Measurements from ENCODE around the gene ZNF280A.

The ZNF280A gene

DNA sequence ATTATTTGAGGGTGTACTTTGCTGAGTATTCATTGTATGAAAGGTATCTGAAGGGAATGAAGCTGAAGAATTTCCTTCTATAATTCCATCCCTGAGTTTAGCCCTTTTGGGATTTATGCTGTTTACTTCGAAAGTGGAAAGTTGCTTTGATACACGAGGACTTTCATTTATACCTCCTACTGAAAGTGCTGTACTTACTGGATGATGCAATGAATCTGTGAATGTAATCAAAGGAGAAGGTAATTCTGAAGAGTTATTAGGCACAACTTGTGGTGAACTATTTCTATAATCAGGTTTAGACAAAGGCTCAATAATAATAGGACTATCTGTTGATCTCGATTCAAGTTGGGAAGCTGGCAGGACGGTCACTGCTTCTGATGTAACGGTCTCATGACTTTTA lies 31.3 kb downstream of the ZNF280A start:
- DNase-seq (ENCODE audit: low read depth) = no peak
- no peak overlapping the region for H3K4me3 ChIP-seq (ENCODE audit: low read depth, low read length)
- TF ChIP-seq, protein P1, sequence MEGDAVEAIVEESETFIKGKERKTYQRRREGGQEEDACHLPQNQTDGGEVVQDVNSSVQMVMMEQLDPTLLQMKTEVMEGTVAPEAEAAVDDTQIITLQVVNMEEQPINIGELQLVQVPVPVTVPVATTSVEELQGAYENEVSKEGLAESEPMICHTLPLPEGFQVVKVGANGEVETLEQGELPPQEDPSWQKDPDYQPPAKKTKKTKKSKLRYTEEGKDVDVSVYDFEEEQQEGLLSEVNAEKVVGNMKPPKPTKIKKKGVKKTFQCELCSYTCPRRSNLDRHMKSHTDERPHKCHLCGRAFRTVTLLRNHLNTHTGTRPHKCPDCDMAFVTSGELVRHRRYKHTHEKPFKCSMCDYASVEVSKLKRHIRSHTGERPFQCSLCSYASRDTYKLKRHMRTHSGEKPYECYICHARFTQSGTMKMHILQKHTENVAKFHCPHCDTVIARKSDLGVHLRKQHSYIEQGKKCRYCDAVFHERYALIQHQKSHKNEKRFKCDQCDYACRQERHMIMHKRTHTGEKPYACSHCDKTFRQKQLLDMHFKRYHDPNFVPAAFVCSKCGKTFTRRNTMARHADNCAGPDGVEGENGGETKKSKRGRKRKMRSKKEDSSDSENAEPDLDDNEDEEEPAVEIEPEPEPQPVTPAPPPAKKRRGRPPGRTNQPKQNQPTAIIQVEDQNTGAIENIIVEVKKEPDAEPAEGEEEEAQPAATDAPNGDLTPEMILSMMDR (IDR thresholded peaks at IDR 0.05; ENCODE audit: low read depth, low read length, missing control alignments) = no peak

DNA sequence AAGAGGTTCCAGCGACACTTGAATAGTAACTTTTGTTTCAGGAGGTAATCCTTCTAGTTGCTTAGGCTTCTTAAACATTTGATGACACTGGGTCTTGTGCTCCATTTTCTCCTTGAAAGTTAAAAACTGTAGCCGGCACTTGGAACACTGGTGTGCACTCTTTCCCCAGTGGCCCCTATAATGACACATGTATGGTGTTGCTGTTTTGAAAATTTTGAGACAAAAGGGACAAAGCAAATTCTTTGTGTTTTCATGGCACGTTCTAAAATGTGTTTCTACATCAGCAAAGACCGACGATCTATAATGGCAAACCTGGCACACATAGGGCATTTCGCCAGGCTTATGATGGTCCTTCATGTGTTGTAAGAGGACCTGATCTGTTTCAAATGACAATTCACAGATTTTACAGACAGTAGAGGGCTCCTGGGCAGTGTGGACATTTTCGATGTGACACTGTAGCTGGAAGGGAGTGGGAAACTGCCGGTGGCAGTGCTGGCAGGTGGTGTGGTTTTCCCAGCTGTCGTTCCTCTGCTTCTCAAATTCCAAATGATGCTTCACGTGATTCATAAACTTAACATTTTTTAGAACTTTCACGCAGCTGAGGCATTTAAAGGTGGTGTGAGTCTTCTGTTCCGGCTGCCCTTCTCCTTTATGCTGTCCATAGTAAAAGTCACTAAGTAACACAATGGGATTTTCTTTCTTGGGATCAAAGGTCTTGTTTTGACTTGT lies 32.0 kb downstream of the ZNF280A start:
- DNase-seq (ENCODE audit: low read depth) = no peak
- H3K4me3 ChIP-seq (ENCODE audit: low read depth, low read length) = no peak overlapping the region
- TF ChIP-seq, protein P1 (IDR thresholded peaks at IDR 0.05; ENCODE audit: low read depth, low read length, missing control alignments) = no peak

DNA sequence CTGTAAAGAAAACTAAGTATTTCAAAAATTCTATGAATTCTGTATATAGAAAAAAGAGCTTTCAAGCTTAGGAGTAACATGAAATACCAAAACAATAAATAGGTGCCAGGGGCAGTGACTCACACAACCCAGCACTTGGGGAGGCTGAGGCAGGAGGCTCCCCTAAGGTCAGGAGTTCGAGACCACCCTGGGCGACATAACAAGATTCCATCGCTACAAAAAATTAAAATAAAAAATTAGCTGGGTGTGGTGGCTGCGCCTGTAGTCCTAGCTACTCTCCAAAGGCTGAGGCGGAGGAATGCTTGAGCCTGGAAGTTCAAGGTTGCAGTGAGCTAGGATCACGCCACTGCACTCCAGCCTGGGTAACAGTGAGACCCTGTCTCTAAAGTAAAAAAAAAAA lies 33.0 kb downstream of the ZNF280A start:
- no peak for DNase-seq (ENCODE audit: low read depth)
- TF ChIP-seq, protein P1 (IDR thresholded peaks at IDR 0.05; ENCODE audit: low read depth, low read length, missing control alignments) = no peak
- no peak overlapping the region for H3K4me3 ChIP-seq (ENCODE audit: low read depth, low read length)

DNA sequence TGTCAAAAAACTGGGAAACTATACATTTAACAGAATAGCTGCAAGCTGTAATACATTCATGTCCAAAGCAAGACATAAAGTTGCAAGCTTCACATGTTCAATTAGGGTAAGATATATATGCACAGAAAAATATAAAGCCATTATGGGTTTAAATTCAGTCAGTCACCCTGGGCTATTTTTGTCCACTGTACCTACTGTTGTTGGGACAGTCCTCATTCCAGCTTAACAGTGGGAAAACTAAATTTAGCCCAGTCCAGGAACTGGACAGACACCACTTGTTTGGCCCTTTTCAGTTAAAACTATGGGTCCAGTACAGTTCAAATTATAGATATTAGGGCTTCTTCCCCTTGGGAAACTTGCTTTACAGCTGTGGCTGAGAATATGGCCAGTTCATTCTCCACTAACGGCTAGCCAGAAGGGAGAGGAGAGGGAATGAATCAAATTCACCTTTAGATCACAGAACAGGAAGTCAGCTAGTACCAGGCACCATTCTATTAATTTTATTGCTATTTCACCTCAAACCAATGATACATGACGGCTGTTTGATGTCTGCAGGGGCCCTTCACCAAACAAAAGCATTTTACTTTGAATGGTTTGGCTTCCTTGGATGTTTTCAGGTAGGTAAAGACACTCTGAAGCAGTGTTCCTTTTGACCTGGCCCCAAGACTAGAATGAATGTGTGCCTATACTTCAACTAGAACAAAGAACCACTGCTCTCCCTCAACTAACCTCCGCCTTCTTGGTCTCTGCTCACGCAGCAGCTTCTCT lies 33.8 kb downstream of the ZNF280A start:
- no peak overlapping the region for H3K4me3 ChIP-seq (ENCODE audit: low read depth, low read length)
- no peak for DNase-seq (ENCODE audit: low read depth)
- TF ChIP-seq, protein P1 (IDR thresholded peaks at IDR 0.05; ENCODE audit: low read depth, low read length, missing control alignments) = no peak

DNA sequence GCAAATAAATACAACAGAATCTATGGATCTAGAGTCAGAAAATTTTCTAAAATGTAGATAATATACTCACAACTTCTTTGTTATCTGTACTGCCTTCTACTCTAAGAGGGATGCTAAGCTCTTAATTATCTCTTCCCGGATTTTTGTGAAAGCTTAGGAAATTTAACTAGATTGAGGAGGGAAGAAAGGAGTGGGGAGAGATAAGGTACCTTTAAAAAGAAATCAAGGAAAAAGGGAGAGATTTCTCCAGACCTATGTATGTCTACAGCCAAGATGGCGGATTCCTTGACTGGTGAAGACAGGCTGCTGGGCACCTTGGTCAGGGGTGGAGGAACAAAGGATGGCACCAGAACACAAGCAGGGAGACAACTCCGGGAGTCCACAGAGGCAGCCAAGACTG lies 34.5 kb downstream of the ZNF280A start:
- TF ChIP-seq, protein P1 (IDR thresholded peaks at IDR 0.05; ENCODE audit: low read depth, low read length, missing control alignments) = no peak
- H3K4me3 ChIP-seq (ENCODE audit: low read depth, low read length) = no peak overlapping the region

DNA sequence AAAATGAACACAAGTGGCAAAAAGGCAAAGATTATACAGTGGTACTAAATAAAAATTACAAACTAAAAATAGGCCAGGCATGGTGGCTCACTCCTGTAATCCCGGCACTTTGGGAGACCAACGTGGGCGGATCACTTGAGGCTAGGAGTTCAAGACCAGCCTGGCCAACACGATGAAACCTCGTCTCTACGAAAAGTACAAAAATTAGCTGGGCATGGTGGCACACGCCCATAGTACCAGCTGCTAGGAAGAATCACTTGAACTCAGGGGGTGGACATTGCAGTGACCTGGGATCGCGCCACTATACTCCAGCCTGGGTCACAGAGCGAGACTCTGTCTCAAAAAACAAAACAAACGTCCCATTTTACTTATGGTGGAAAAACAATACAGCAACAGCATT lies 36.0 kb downstream of the ZNF280A start:
- DNase-seq (ENCODE audit: low read depth) = no peak
- no peak overlapping the region for H3K4me3 ChIP-seq (ENCODE audit: low read depth, low read length)
- TF ChIP-seq, protein P1 (IDR thresholded peaks at IDR 0.05; ENCODE audit: low read depth, low read length, missing control alignments) = no peak

More for the DNA sequence above, 34.5 kb downstream of the ZNF280A start:
- no peak for DNase-seq (ENCODE audit: low read depth)
